Uterus (tissue), 2 donors: ENCODE data around the gene C4orf36.

Experiments
- CTCF ChIP-seq, 4 experiments: fragments of 200-600 bp in 2 of 4; fragments of 450-650 bp in 2 of 4; sonication (generic) in 2 of 4; IDR thresholded peaks; one replicate each; pipeline ENCODE4 v1.5.1; 2016 to 2019; ENCODE audit warnings: antibody characterized with exemption in 4 of 4, mild to moderate bottlenecking in 2 of 4, moderate library complexity in 1 of 4
- POLR2A ChIP-seq, 2 donors: fragments of 450-650 bp; IDR thresholded peaks; one replicate each; pipeline ENCODE4 v1.6.1; 2016; ENCODE audit warnings: antibody characterized with exemption in 2 of 2, mild to moderate bottlenecking in 1 of 2, moderate library complexity in 1 of 2

DNA sequence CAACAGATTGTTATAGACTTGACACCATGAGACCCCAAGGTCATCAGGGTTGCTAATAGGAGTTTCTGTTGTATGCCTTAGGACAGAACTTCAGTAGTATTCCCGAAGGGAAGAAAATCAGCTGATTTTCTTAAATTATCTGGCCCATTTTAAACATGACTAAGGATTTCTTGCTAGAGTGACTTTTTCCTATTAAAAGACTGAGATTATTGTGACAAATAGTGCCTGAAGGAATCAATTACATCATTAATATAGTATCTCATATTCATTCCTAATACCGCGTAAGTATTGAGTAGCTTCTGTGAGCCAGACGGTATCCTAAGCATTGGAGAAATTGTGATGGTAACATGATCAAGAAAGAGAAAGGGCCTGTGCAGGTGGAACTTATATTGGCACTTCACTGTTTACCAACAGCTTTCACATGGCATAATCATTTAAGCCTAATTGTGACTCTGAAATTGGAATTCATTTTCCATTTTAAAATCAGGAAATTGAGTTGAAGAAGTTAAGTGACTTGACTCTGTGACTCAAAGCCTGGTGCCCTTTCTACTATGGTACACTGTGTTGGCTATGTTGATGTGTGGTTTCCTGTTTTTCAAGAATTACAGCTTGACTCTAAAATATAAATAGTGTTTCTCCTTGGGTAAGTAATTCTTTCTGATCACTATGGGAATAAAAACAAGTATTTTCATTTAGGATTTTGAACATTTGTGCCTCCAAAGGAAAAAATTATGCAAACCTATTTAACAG lies 46.7 kb upstream of the C4orf36 start:
- TF ChIP-seq CTCF (IDR thresholded peaks at IDR 0.05) (no peak), POLR2A (IDR thresholded peaks at IDR 0.05) (no peak)
